ENCODE data around the gene PPP1R26. TPM values are rescaled to one million over a fixed set of nuclear protein-coding genes. Genes with fewer than 3 reads are reported as not detected.

Gene PPP1R26
- total RNA-seq, 4 donors from 2014 or later, result 21.5 to 26.5 (median 25.0) TPM

- Histone ChIP-seq H3K36me3 (peaks cover 0 to 43% (median 8%) of the 10 kb centered on the region in 4 donors), H3K27ac (no peak overlapping the region), H3K4me1 (peaks cover 0 to 7% (median 0%) of the 10 kb centered on the region in 4 donors), H3K27me3 (no peaks in the 10 kb centered on the region), H3K4me3 (no peak overlapping the region), H3K9me3 (no peaks in the 10 kb centered on the region)
- TF ChIP-seq EP300 (IDR thresholded peaks at IDR 0.05; ENCODE audit: low read depth) (no peak), POLR2A (IDR thresholded peaks at IDR 0.05) (no peak), POLR2AphosphoS5 (IDR thresholded peaks at IDR 0.05) (no peak), CTCF (IDR thresholded peaks at IDR 0.05) (no peak)
- in situ Hi-C loops (cut with MboI; ENCODE audit: low pct_ligation_motif_present in 1 of 4, low pct_unique_long_range_greater_than_20kb in 1 of 4, low sequenced_read_pairs in 3 of 4) (no loop called here), intact Hi-C loops (cut with DNase I; ENCODE audit: low total_unique reads) (no loop called here)
- WGBS, 2 donors (ENCODE audit: low coverage in 1 of 2), result 93 to 97% methylated on average over 6 to 33 of the region's 33 CpGs
- no peak for DNase-seq
Observed at GRCh38 chr9:135486267-135487065, 6.9 kb downstream of the PPP1R26 start.

DNA sequence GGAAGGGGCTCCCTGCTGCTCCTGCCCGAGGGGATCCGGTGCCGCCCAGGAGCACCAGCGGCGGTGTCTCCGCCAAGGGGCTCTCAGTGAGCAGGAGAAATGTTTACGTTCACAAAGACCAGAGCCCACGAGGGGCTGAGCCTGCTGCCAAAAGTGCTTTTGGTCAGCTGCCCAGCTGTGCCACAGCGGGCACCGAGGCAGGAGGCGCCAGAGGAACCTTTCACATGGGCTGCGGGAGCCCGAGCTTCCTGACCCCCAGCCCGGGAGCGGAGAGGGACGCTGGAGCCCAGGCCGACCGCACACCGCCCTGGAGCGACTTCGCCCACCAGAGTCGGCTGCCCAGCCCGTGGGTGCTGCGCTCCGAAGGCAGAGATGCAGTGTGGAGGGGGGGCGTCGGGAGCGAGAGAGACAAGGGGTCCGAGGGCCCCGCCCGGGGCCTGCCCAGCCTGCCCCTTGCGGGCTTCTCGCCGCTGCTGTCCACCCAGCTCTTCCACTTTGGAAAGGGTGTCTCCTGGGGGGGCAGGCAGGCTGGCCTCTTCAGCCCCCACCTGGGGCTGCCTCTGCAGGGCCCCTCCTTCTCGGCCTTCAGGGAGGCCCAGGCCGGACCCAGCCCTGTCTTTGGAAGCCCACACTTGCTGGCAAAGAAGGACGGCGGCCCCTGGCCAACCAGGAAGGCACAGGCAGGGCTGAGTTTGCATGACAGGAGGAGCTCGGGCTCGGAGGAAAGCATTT lies 7.9 kb downstream of the PPP1R26 start:
- no peaks in the 10 kb centered on the region for H3K27me3 ChIP-seq
- intact Hi-C loops (cut with DNase I; ENCODE audit: low total_unique reads), result no loop called here
- no peaks in the 10 kb centered on the region for H3K9me3 ChIP-seq
- TF ChIP-seq EP300 (IDR thresholded peaks at IDR 0.05; ENCODE audit: low read depth) (no peak), CTCF (IDR thresholded peaks at IDR 0.05) (no peak), POLR2AphosphoS5 (IDR thresholded peaks at IDR 0.05) (no peak), POLR2A (IDR thresholded peaks at IDR 0.05) (no peak)
- in situ Hi-C loops (cut with MboI; ENCODE audit: low pct_ligation_motif_present in 1 of 4, low pct_unique_long_range_greater_than_20kb in 1 of 4, low sequenced_read_pairs in 3 of 4), result no loop called here
- WGBS, 2 donors (ENCODE audit: low coverage in 1 of 2), result 92% methylated on average over 37 of the region's 40 CpGs; no CpG with 5 or more reads in 1 of the 2 donors
- no peak overlapping the region for H3K4me3 ChIP-seq
- DNase-seq, result no peak
- peaks cover 0 to 43% (median 8%) of the 10 kb centered on the region in 4 donors for H3K36me3 ChIP-seq
- H3K4me1 ChIP-seq, result no peaks in the 10 kb centered on the region
- H3K27ac ChIP-seq, result no peak overlapping the region

GRCh38 chr9:135488013-135488330 lies 8.4 kb downstream of the PPP1R26 start:
- H3K4me3 ChIP-seq, result no peak overlapping the region
- no peaks in the 10 kb centered on the region for H3K4me1 ChIP-seq
- in situ Hi-C loops (cut with MboI; ENCODE audit: low pct_ligation_motif_present in 1 of 4, low pct_unique_long_range_greater_than_20kb in 1 of 4, low sequenced_read_pairs in 3 of 4) (no loop called here), intact Hi-C loops (cut with DNase I; ENCODE audit: low total_unique reads) (no loop called here)
- H3K27ac ChIP-seq, result no peak overlapping the region
- DNase-seq, result no peak
- TF ChIP-seq POLR2A (IDR thresholded peaks at IDR 0.05) (no peak), CTCF (IDR thresholded peaks at IDR 0.05) (no peak), EP300 (IDR thresholded peaks at IDR 0.05; ENCODE audit: low read depth) (no peak), POLR2AphosphoS5 (IDR thresholded peaks at IDR 0.05) (no peak)
- peaks cover 0 to 43% (median 8%) of the 10 kb centered on the region in 4 donors for H3K36me3 ChIP-seq
- H3K9me3 ChIP-seq, result no peaks in the 10 kb centered on the region
- no peaks in the 10 kb centered on the region for H3K27me3 ChIP-seq
- 94 to 95% methylated on average over 13 to 18 of the region's 18 CpGs for WGBS, 2 donors (ENCODE audit: low coverage in 1 of 2)

DNA sequence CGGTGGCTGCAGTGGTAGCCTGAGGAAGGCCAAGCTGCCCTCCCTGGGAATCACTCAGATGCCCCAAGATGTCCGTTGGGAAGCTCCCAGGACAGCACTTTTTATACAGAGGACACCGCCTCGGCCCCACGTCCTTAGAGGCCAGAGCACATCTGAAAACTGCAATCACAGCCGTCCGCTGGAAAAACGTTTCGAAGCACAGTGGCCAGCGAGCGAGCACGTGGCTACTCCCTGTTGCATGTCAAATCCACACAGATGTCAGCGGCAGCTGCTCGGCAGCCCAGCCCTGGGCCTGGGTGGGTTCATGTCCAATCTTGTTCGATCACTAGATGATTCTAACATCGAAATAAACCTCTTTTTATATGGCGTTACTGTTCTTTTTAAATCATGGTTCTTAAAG lies 8.9 kb downstream of the PPP1R26 start:
- no peak overlapping the region for H3K4me3 ChIP-seq
- DNase-seq, result no peak
- intact Hi-C loops (cut with DNase I; ENCODE audit: low total_unique reads), result no loop called here
- no peaks in the 10 kb centered on the region for H3K27me3 ChIP-seq
- in situ Hi-C loops (cut with MboI; ENCODE audit: low pct_ligation_motif_present in 1 of 4, low pct_unique_long_range_greater_than_20kb in 1 of 4, low sequenced_read_pairs in 3 of 4), result no loop called here
- no peaks in the 10 kb centered on the region for H3K4me1 ChIP-seq
- peaks cover 0 to 43% (median 8%) of the 10 kb centered on the region in 4 donors for H3K36me3 ChIP-seq
- H3K27ac ChIP-seq, result no peak overlapping the region
- TF ChIP-seq CTCF (IDR thresholded peaks at IDR 0.05) (no peak), EP300 (IDR thresholded peaks at IDR 0.05; ENCODE audit: low read depth) (no peak), POLR2A (IDR thresholded peaks at IDR 0.05) (no peak), POLR2AphosphoS5 (IDR thresholded peaks at IDR 0.05) (no peak)
- no peaks in the 10 kb centered on the region for H3K9me3 ChIP-seq
- WGBS, 2 donors (ENCODE audit: low coverage in 1 of 2), result 92 to 100% methylated on average over 5 to 17 of the region's 17 CpGs
